ENCODE results near the gene ERBB4. TPM values are rescaled to one million over a fixed set of nuclear protein-coding genes. Genes with fewer than 3 reads are reported as not detected.

The ERBB4 gene
- total and polyA plus RNA-seq, 10 of the 15 experiments (the other 5 are each of a cell fraction or from before 2014, with no cell fraction given), result under 0.01 to 0.23 (median 0.01) TPM; not detected in 4

DNA sequence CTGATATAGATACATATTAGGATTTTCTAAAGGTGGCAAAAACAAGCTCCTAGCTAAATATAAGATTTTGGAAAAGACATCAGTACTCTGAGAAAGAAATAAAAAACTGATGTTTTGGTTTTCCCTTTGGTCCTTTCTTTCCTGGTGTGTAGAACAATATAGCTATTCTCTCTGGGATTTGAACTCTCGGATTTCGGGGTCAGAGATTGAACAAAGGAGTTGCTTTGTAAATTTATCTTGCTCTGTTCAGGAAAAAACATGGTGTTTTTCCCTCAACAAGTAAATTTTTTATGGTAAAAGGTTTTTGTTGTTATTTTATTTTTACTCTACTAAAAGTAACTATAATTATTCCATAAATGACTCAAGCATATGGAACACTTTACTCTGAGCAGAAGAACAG is 889.3 kb downstream of the ERBB4 start (continued):
- TF ChIP-seq REST (IDR thresholded peaks at IDR 0.05; ENCODE audit: low read depth, low read length) (no peak), USF2 (IDR thresholded peaks at IDR 0.05; ENCODE audit: borderline replicate concordance, low read depth, low read length) (no peak)

DNA sequence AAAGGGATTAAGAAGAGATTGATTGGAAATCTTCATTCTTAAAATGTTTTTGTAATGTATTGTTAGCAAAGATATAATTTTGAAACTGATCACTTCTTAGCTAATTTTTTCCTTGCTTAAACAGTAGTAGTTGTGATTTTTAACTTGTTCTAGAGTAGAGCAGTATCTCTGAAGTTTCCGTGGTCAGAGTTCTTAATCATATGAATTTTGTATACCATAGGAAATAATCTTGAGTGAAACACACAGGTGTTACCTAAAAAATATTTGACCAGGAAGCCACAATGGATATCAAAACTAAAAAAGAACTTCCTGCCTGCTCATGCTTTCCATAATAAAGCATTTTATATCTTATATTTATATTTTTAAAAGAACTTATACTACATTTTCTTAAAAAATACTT is 907.1 kb downstream of the ERBB4 start:
- Histone ChIP-seq H3K36me3 (ENCODE audit: control insufficient read depth in 2 of 2, insufficient read depth in 2 of 2, low read length in 1 of 2) (no peaks in the 10 kb centered on the region), H3K79me2 (ENCODE audit: control insufficient read depth, insufficient read depth, low read length) (no peaks in the 10 kb centered on the region), H3K27me3 (replicated peaks in 1 of 2; ENCODE audit: control insufficient read depth in 2 of 2, insufficient read depth in 2 of 2, low read length in 1 of 2) (no peaks in the 10 kb centered on the region), H3K4me1 (ENCODE audit: control insufficient read depth, insufficient read depth, low read length) (no peaks in the 10 kb centered on the region), H3K4me3 (no peak overlapping the region), H3K9me3 (replicated peaks; ENCODE audit: control insufficient read depth, insufficient read depth, low read length) (no peaks in the 10 kb centered on the region), H3K4me2 (ENCODE audit: control insufficient read depth, insufficient read depth) (no peak overlapping the region), H4K20me1 (ENCODE audit: control insufficient read depth, insufficient read depth) (no peaks in the 10 kb centered on the region), H3K27ac (ENCODE audit: control insufficient read depth, insufficient read depth) (no peak overlapping the region), H3K9ac (ENCODE audit: control insufficient read depth, insufficient read depth, low read length) (no peak overlapping the region), H2AFZ (ENCODE audit: control insufficient read depth, low read depth, low read length) (no peak overlapping the region)
- in situ Hi-C loops (cut with MboI), result no loop called here
- intact Hi-C loops (cut with micrococcal nuclease; ENCODE audit: unreplicated experiment), result no loop called here
- RAD21 ChIA-PET (ENCODE audit: unreplicated experiment), result no interaction called here
- CTCF ChIA-PET, result no interaction called here
- no peak for DNase-seq (ENCODE audit: low read depth, low spot score)
- TF ChIP-seq ZSCAN29 (IDR thresholded peaks at IDR 0.05) (no peak), IKZF1 (conservative IDR thresholded peaks at IDR 0.05) (no peak), STAT1 (conservative IDR thresholded peaks at IDR 0.05) (no peak), TCF3 (IDR thresholded peaks at IDR 0.05; ENCODE audit: borderline replicate concordance, insufficient read depth, low read depth, low read length) (no peak), NFIC (IDR thresholded peaks at IDR 0.05; ENCODE audit: low read depth, low read length) (no peak), ZBED1 (IDR thresholded peaks at IDR 0.05; ENCODE audit: borderline replicate concordance) (no peak), SMC3 (IDR thresholded peaks at IDR 0.05; ENCODE audit: borderline replicate concordance, low read length) (no peak), HDGF (IDR thresholded peaks at IDR 0.05) (no peak)
- TF ChIP-seq, protein P1, sequence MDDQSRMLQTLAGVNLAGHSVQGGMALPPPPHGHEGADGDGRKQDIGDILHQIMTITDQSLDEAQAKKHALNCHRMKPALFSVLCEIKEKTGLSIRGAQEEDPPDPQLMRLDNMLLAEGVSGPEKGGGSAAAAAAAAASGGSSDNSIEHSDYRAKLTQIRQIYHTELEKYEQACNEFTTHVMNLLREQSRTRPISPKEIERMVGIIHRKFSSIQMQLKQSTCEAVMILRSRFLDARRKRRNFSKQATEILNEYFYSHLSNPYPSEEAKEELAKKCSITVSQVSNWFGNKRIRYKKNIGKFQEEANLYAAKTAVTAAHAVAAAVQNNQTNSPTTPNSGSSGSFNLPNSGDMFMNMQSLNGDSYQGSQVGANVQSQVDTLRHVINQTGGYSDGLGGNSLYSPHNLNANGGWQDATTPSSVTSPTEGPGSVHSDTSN (IDR thresholded peaks at IDR 0.05; ENCODE audit: insufficient replicate concordance, low read depth, low read length), result no peak
- TF ChIP-seq, protein P2, sequence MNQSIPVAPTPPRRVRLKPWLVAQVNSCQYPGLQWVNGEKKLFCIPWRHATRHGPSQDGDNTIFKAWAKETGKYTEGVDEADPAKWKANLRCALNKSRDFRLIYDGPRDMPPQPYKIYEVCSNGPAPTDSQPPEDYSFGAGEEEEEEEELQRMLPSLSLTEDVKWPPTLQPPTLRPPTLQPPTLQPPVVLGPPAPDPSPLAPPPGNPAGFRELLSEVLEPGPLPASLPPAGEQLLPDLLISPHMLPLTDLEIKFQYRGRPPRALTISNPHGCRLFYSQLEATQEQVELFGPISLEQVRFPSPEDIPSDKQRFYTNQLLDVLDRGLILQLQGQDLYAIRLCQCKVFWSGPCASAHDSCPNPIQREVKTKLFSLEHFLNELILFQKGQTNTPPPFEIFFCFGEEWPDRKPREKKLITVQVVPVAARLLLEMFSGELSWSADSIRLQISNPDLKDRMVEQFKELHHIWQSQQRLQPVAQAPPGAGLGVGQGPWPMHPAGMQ (IDR thresholded peaks at IDR 0.05; ENCODE audit: borderline replicate concordance), result no peak
- no peak for FAIRE-seq
- SMC1A ChIA-PET (ENCODE audit: uncharacterized antibody, unreplicated experiment), result no interaction called here
- BruUV-seq (replicated peaks), result no TSS peak
- WGBS (ENCODE audit: insufficient coverage, insufficient replicate concordance, low lambda C conversion rate, missing lambda C conversion rate), result 0% methylated on average over 1 of the region's 1 CpG
- POLR2A ChIA-PET, result no interaction called here
- no peak for ATAC-seq
